ENCODE data around the gene SIPA1L3. TPM values are rescaled to one million over a fixed set of nuclear protein-coding genes. Genes with fewer than 3 reads are reported as not detected.

The SIPA1L3 gene
- total and polyA plus RNA-seq, 12 donors = 2.2 to 24.1 (median 11.8) TPM

DNA sequence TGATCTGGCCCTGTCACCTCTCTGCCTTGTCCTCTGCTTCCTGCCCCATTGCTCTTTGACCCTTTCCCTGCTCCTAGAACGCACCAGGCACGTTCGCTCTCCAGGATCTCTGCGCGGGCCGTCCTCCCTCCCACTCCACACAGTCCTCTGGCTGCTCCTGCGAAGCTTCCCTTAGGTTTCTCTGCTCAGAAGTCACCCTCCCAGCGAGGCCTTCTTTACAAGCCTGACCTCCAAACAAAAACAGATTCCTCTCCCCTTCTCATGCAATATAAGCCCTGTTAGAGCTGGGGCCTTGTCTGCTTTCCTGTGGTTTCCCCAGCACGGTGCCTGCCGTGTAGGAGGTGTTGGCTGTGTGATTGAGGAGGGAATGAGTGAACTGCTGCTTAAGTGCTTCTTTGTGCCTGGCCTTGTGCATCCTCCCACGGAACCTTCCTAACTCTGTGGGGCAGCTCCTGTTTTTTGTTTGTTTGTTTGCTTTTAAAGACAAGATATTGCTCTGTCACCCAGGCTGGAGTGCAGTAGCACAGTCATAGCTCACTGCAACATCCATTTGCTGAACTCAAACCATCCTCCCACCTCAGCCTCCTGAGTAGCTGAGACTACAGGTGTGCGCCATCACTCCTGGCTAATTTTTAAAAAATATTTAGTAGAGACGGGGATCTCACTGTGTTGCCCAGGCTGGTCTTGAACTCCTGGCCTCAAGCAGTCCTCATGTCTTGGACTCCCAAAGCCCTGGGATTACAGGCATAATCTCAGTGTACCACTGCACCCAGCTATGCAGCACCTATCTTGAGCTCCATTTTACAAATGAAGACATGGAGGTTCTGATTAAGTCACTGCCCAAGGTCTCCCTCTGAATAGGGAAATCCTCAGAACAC lies 82.0 kb downstream of the SIPA1L3 start:
- H3K9me3 ChIP-seq (replicated peaks in 1 of 3) = no peaks in the 10 kb centered on the region
- H3K4me3 ChIP-seq = no peak overlapping the region
- no peaks in the 10 kb centered on the region for H3K4me1 ChIP-seq (replicated peaks in 1 of 2)
- no peaks in the 10 kb centered on the region for H3K36me3 ChIP-seq (replicated peaks in 1 of 2)
- intact Hi-C loops (cut with DNase I) = no loop called here
- H3K27ac ChIP-seq = no peak overlapping the region
- TF ChIP-seq, protein P1, sequence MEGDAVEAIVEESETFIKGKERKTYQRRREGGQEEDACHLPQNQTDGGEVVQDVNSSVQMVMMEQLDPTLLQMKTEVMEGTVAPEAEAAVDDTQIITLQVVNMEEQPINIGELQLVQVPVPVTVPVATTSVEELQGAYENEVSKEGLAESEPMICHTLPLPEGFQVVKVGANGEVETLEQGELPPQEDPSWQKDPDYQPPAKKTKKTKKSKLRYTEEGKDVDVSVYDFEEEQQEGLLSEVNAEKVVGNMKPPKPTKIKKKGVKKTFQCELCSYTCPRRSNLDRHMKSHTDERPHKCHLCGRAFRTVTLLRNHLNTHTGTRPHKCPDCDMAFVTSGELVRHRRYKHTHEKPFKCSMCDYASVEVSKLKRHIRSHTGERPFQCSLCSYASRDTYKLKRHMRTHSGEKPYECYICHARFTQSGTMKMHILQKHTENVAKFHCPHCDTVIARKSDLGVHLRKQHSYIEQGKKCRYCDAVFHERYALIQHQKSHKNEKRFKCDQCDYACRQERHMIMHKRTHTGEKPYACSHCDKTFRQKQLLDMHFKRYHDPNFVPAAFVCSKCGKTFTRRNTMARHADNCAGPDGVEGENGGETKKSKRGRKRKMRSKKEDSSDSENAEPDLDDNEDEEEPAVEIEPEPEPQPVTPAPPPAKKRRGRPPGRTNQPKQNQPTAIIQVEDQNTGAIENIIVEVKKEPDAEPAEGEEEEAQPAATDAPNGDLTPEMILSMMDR (IDR thresholded peaks at IDR 0.05) = no peak
- no peak for TF ChIP-seq POLR2A (IDR thresholded peaks at IDR 0.05)
- DNase-seq = no peak
- WGBS, 4 donors = 76 to 85% (median 77%) methylated on average over 13 of the region's 13 CpGs
- H3K27me3 ChIP-seq = no peaks in the 10 kb centered on the region

DNA sequence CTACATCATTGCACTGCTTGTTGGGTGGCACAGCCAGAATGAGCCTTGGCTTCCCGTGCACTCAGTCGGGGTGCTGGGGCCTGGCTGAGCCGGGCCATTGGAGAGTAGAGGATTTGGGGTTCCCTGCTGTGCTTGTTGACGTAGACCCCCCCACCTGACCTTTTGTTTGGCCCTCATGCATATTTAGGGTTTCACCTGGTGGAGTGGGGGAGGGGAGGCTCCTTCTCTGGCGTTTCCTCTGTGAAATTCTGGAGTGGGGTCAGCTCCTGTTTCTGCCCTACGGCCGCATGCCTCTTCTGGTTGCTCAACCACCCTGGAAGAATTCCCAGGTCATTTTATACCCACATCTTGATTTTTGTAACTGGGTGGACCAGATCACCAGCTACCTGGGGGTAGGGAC lies 82.8 kb downstream of the SIPA1L3 start:
- Histone ChIP-seq H3K36me3 (replicated peaks in 1 of 2) (no peaks in the 10 kb centered on the region), H3K4me3 (no peak overlapping the region), H3K27ac (no peak overlapping the region), H3K4me1 (replicated peaks in 1 of 2) (no peaks in the 10 kb centered on the region), H3K9me3 (replicated peaks in 1 of 3) (no peaks in the 10 kb centered on the region), H3K27me3 (no peaks in the 10 kb centered on the region)
- TF ChIP-seq POLR2A (IDR thresholded peaks at IDR 0.05) = no peak
- TF ChIP-seq, protein P1 (IDR thresholded peaks at IDR 0.05) = no peak
- intact Hi-C loops (cut with DNase I) = no loop called here
- DNase-seq = no peak
- WGBS, 4 donors = 89 to 93% (median 91%) methylated on average over 2 to 7 of the region's 7 CpGs

DNA sequence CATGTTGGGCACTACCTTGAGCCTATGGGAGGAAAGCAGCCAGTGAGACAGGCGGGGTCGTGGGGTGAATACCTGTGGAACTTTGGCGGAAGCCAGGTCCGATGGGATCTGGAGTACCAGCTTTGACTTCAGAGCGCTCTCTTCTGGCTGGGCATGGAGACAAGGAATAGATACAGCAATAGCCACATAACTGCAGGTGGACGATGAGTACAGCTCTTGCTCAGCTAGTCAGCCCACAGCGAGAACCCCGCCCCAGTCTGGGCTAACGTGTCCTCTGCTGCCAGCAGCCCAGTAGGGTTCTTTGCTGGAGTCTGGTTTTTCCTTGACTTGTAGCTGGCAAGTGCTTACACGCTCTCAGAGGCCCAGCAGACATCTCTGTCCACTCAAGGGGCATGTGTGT lies 83.4 kb downstream of the SIPA1L3 start:
- 90 to 96% (median 95%) methylated on average over 9 to 10 of the region's 10 CpGs for WGBS, 4 donors
- H3K27ac ChIP-seq = no peak overlapping the region
- no peaks in the 10 kb centered on the region for H3K27me3 ChIP-seq
- H3K4me1 ChIP-seq (replicated peaks in 1 of 2) = no peaks in the 10 kb centered on the region
- H3K4me3 ChIP-seq = no peak overlapping the region
- no peaks in the 10 kb centered on the region for H3K9me3 ChIP-seq (replicated peaks in 1 of 3)
- DNase-seq = no peak
- TF ChIP-seq POLR2A (IDR thresholded peaks at IDR 0.05) = no peak
- TF ChIP-seq, protein P1 (IDR thresholded peaks at IDR 0.05) = no peak
- H3K36me3 ChIP-seq (replicated peaks in 1 of 2) = no peaks in the 10 kb centered on the region
- intact Hi-C loops (cut with DNase I) = no loop called here

DNA sequence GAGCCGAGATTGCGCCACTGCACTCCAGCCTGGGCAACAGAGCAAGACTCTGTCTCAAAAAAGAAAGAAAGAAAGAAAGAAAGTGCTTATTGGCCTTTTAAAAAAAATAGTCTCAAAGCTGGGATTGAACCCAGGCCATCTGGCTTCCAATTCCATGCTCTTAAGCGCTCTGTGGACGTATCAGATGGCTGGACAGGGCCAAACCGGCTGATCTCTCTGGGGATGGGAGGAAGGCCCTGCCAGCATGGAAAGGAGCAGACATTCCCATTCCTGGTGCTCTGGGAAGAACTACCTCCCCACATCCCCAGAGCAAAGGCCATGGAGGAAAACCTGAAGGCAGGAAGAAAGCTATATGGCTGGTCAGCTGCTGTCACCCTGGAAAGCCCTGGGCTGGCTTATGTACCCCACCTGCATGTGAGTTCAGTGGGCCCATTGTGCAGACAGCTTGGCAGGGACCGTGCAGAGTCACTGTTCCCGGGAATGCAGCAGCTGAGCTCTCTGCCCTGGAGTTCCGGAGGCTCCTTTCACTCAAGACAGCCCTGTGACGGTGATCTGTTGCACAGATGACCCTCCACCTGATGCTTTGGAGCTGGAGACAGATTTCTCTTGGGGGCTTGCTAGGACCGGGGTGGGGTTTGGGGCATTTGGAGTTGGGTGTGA lies 84.3 kb downstream of the SIPA1L3 start:
- 87 to 95% (median 92%) methylated on average over 8 to 10 of the region's 10 CpGs for WGBS, 4 donors
- H3K36me3 ChIP-seq (replicated peaks in 1 of 2) = no peaks in the 10 kb centered on the region
- H3K27ac ChIP-seq = no peak overlapping the region
- no peaks in the 10 kb centered on the region for H3K4me1 ChIP-seq (replicated peaks in 1 of 2)
- TF ChIP-seq, protein P1 (IDR thresholded peaks at IDR 0.05) = no peak
- no peak for TF ChIP-seq POLR2A (IDR thresholded peaks at IDR 0.05)
- no peaks in the 10 kb centered on the region for H3K27me3 ChIP-seq
- no peak overlapping the region for H3K4me3 ChIP-seq
- no peak for DNase-seq
- H3K9me3 ChIP-seq (replicated peaks in 1 of 3) = no peaks in the 10 kb centered on the region
- intact Hi-C loops (cut with DNase I) = no loop called here

All from adrenal gland (tissue), 12 donors.